ENCODE data around the gene RPL13A.

Gene RPL13A

DNA sequence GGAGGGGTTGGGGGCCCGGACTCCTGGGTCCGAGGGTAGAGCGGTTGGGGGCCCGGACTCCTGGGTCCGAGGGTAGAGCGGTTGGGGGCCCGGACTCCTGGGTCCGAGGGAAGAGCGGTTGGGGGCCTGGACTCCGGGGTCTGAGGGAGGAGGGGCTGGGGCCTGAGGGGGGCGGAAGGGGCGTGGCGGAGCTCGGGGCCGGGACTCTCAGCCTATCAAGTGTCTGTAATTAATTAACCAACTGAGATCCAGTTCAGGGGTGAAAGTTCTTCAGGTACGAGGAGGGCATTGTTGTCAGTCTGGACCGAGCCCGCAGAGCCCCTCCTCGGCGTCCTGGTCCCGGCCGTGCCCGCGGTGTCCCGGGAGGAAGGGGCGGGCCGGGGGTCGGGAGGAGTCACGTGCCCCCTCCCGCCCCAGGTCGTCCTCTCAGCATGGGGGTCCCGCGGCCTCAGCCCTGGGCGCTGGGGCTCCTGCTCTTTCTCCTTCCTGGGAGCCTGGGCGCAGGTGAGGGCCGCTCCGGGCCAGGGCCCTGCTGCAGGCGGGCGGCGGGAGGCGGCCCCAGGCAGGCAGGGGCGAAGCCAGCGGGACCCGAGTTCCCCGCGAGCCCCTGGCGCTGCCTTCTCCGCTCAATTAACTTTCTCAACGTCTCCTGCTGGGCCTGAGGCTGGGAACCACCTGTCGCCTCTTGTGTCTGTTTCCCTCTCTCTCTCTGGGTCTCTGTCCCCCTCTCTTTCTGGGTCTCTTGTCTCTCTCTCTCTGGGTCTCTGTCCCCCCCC, 25.8 kb downstream of the RPL13A start:
- Mint-ChIP-seq H3K4me3 (peak overlapping the region; percentile 85), H3K9me3 (no peaks in the 10 kb centered on the region), H3K27ac (ENCODE audit: low read depth) (peak overlapping the region; percentile 81), H3K27me3 (no peaks in the 10 kb centered on the region), H3K36me3 (ENCODE audit: insufficient read depth) (peaks cover 7% of the 10 kb centered on the region), H3K4me1 (peaks cover 31% of the 10 kb centered on the region)
- DNase-seq (ENCODE audit: low spot score in 2 of 2) = no peak
- ATAC-seq (replicated peaks; ENCODE audit: extremely low read depth, poor library complexity, severe bottlenecking) = peak; percentile 63

- DNase-seq (ENCODE audit: low spot score in 2 of 2) (no peak), ATAC-seq (replicated peaks; ENCODE audit: extremely low read depth, poor library complexity, severe bottlenecking) (no peak)
- peak overlapping the region; percentile 85 for H3K4me3 Mint-ChIP-seq
- H3K27me3 Mint-ChIP-seq = no peaks in the 10 kb centered on the region
- peaks cover 7% of the 10 kb centered on the region for H3K36me3 Mint-ChIP-seq (ENCODE audit: insufficient read depth)
- H3K4me1 Mint-ChIP-seq = peaks cover 31% of the 10 kb centered on the region
- H3K27ac Mint-ChIP-seq (ENCODE audit: low read depth) = peak overlapping the region; percentile 81
- H3K9me3 Mint-ChIP-seq = no peaks in the 10 kb centered on the region
These were observed 26.3 kb downstream of the RPL13A start for GRCh38 chr19:49513746-49514118.

DNA sequence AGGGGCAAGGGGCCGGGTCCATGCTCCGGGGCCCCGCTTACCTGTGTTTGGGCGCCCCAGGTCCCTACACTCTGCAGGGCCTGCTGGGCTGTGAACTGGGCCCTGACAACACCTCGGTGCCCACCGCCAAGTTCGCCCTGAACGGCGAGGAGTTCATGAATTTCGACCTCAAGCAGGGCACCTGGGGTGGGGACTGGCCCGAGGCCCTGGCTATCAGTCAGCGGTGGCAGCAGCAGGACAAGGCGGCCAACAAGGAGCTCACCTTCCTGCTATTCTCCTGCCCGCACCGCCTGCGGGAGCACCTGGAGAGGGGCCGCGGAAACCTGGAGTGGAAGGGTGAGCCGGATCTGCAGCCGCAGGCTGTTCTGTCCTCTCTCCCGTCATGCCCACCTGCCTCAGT, 26.7 kb downstream of the RPL13A start:
- H3K27me3 Mint-ChIP-seq = no peaks in the 10 kb centered on the region
- peaks cover 7% of the 10 kb centered on the region for H3K36me3 Mint-ChIP-seq (ENCODE audit: insufficient read depth)
- H3K9me3 Mint-ChIP-seq = no peaks in the 10 kb centered on the region
- peak overlapping the region; percentile 85 for H3K4me3 Mint-ChIP-seq
- H3K27ac Mint-ChIP-seq (ENCODE audit: low read depth) = peak overlapping the region; percentile 81
- ATAC-seq (replicated peaks; ENCODE audit: extremely low read depth, poor library complexity, severe bottlenecking) (no peak), DNase-seq (ENCODE audit: low spot score in 2 of 2) (no peak)
- H3K4me1 Mint-ChIP-seq = peaks cover 31% of the 10 kb centered on the region

GRCh38 chr19:49515767-49516166, 28.4 kb downstream of the RPL13A start:
- H3K4me3 Mint-ChIP-seq = peak overlapping the region; percentile 60
- DNase-seq (ENCODE audit: low spot score in 2 of 2) (no peak), ATAC-seq (replicated peaks; ENCODE audit: extremely low read depth, poor library complexity, severe bottlenecking) (no peak)
- peak overlapping the region; percentile 12 for H3K27ac Mint-ChIP-seq (ENCODE audit: low read depth)
- peaks cover 9% of the 10 kb centered on the region for H3K36me3 Mint-ChIP-seq (ENCODE audit: insufficient read depth)
- H3K9me3 Mint-ChIP-seq = no peaks in the 10 kb centered on the region
- H3K4me1 Mint-ChIP-seq = peaks cover 31% of the 10 kb centered on the region
- H3K27me3 Mint-ChIP-seq = no peaks in the 10 kb centered on the region

GRCh38 chr19:49518033-49518432, 30.6 kb downstream of the RPL13A start:
- H3K4me3 Mint-ChIP-seq = no peak overlapping the region
- H3K4me1 Mint-ChIP-seq = peaks cover 15% of the 10 kb centered on the region
- no peak overlapping the region for H3K27ac Mint-ChIP-seq (ENCODE audit: low read depth)
- DNase-seq (ENCODE audit: low spot score in 2 of 2) (no peak), ATAC-seq (replicated peaks; ENCODE audit: extremely low read depth, poor library complexity, severe bottlenecking) (no peak)
- no peaks in the 10 kb centered on the region for H3K9me3 Mint-ChIP-seq
- H3K36me3 Mint-ChIP-seq (ENCODE audit: insufficient read depth) = peaks cover 4% of the 10 kb centered on the region
- no peaks in the 10 kb centered on the region for H3K27me3 Mint-ChIP-seq

DNA sequence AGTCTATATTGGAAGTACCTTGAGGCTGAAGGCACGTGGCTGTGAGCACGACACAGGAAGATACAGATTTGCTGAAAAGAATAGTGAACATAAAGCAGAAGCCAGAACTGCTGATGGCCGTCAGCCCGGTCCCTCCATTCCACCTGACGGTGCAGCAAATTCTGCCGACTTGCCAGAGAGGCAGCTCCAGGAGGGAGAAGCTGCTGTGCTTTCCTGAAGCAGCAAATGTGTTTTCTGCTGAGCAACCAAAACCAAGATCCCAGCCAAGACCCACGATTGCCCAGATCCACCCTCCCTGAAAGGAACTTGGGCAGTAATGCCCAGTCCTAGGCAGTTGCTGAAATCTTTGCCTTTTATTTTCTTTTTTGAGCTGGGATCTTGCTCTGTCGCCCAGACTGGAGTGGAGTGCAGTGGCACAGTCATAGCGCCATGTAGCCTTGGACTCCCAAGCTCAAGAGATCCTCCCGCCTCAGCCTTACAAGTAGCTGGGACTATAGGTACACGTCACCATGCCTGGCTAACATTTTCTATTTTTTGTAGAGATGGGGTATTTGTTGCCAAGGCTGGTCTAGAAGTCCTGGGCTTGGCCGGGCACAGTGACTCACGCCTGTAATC, 33.4 kb downstream of the RPL13A start:
- Mint-ChIP-seq H3K9me3 (no peaks in the 10 kb centered on the region), H3K4me3 (no peak overlapping the region), H3K36me3 (ENCODE audit: insufficient read depth) (peaks cover 2% of the 10 kb centered on the region), H3K27me3 (no peaks in the 10 kb centered on the region), H3K27ac (ENCODE audit: low read depth) (no peak overlapping the region), H3K4me1 (peaks cover 11% of the 10 kb centered on the region)
- DNase-seq (ENCODE audit: low spot score in 2 of 2) (no peak), ATAC-seq (replicated peaks; ENCODE audit: extremely low read depth, poor library complexity, severe bottlenecking) (no peak)

- DNase-seq (ENCODE audit: low spot score in 2 of 2) (no peak), ATAC-seq (replicated peaks; ENCODE audit: extremely low read depth, poor library complexity, severe bottlenecking) (no peak)
- peaks cover 6% of the 10 kb centered on the region for H3K36me3 Mint-ChIP-seq (ENCODE audit: insufficient read depth)
- H3K4me1 Mint-ChIP-seq = peaks cover 22% of the 10 kb centered on the region
- H3K27ac Mint-ChIP-seq (ENCODE audit: low read depth) = peak overlapping the region; percentile 86
- H3K9me3 Mint-ChIP-seq = no peaks in the 10 kb centered on the region
- H3K4me3 Mint-ChIP-seq = no peak overlapping the region
- no peaks in the 10 kb centered on the region for H3K27me3 Mint-ChIP-seq
These were observed 37.5 kb downstream of the RPL13A start for GRCh38 chr19:49524812-49525455.

DNA sequence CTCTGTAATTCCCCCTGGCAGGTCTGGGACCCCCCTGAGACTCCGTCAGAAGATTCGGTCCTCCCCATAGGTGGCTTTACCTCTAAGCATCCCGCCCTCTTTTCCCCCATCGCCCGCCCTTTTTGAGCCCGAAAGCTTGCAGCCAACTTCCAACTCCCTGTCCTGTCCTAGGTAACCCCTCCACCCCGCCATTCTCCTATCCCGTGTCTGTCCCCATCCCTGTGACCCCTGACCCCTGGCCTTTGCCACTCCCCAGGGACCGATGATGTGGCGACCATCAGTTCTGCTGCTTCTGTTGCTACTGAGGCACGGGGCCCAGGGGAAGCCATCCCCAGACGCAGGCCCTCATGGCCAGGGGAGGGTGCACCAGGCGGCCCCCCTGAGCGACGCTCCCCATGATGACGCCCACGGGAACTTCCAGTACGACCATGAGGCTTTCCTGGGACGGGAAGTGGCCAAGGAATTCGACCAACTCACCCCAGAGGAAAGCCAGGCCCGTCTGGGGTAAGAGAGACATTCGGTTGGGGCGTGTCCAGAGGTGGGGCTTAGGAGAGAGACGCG, 40.9 kb downstream of the RPL13A start:
- ATAC-seq (replicated peaks; ENCODE audit: extremely low read depth, poor library complexity, severe bottlenecking) (no peak), DNase-seq (ENCODE audit: low spot score in 2 of 2) (no peak)
- peak overlapping the region; percentile 80 for H3K4me3 Mint-ChIP-seq
- peaks cover 27% of the 10 kb centered on the region for H3K4me1 Mint-ChIP-seq
- no peak overlapping the region for H3K27ac Mint-ChIP-seq (ENCODE audit: low read depth)
- H3K9me3 Mint-ChIP-seq = no peaks in the 10 kb centered on the region
- H3K36me3 Mint-ChIP-seq (ENCODE audit: insufficient read depth) = peaks cover 5% of the 10 kb centered on the region
- no peaks in the 10 kb centered on the region for H3K27me3 Mint-ChIP-seq

DNA sequence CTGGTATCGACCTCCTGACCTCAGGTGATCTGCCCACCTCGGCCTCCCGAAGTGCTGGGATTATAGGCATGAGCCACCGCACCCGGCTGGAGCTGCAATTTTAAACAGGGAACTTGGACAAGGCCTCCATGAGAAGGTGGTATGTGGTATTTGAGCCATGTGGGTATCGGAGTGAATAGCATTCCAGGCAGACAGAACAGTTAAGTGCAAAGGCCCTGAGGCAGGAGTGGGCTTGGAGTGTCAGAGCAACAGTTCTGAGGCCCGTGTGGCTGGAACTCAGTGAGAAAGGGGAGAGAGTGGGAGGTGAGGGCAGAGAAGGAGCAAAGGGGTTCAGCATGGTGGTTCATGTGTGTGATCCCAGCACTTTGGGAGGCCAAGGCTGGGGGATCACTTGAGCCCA, 43.3 kb downstream of the RPL13A start:
- Mint-ChIP-seq H3K4me3 (no peak overlapping the region), H3K9me3 (no peaks in the 10 kb centered on the region), H3K27me3 (no peaks in the 10 kb centered on the region), H3K36me3 (ENCODE audit: insufficient read depth) (peaks cover 5% of the 10 kb centered on the region), H3K4me1 (peaks cover 35% of the 10 kb centered on the region), H3K27ac (ENCODE audit: low read depth) (no peak overlapping the region)
- no peak for DNase-seq (ENCODE audit: low spot score in 2 of 2)
- ATAC-seq (replicated peaks; ENCODE audit: extremely low read depth, poor library complexity, severe bottlenecking) = no peak

DNA sequence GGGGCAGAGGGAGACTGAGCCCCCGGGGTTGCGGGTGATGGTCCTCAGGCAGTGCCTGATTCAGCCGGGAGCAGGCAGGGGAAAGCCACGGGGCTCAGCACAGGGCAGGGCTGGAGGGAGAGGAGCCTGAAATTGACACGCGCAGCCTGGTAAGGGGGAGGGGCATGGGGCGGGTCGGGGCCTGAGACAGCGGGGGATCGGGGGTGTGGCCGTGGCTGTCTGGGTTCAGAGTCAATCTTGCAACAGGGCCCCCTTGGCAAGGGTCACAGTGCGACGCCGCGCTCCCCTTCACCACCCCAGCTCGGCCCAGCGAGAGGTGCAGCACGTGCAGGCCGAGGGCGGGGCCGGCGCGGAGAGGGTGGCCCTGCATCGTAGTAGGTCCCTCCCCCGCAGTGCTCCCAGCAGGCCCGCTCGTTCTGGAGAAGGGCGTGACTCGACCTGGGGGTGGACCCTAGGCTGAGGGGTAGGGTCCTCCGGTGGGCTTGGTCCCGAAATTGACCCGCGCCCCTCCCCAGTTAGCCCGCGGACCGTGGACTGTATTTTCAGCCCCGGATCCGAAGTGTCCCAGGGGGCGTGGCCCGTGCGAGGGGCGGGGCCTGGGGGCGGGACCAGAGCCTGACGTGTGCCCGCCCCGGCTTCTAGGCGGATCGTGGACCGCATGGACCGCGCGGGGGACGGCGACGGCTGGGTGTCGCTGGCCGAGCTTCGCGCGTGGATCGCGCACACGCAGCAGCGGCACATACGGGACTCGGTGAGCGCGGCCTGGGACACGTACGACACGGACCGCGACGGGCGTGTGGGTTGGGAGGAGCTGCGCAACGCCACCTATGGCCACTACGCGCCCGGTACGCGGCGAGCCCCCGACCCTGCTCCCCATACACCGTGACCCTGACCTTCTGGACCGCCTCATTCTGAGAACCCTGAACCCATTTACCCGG, 46.4 kb downstream of the RPL13A start:
- no peaks in the 10 kb centered on the region for H3K9me3 Mint-ChIP-seq
- peak overlapping the region; percentile 85 for H3K4me3 Mint-ChIP-seq
- H3K36me3 Mint-ChIP-seq (ENCODE audit: insufficient read depth) = no peaks in the 10 kb centered on the region
- DNase-seq (ENCODE audit: low spot score in 2 of 2) (peak; percentile 76 to 80), ATAC-seq (replicated peaks; ENCODE audit: extremely low read depth, poor library complexity, severe bottlenecking) (peak; percentile 94)
- no peaks in the 10 kb centered on the region for H3K27me3 Mint-ChIP-seq
- H3K27ac Mint-ChIP-seq (ENCODE audit: low read depth) = peak overlapping the region; percentile 4
- peaks cover 19% of the 10 kb centered on the region for H3K4me1 Mint-ChIP-seq

GRCh38 chr19:49534632-49535385, 47.4 kb downstream of the RPL13A start:
- no peaks in the 10 kb centered on the region for H3K9me3 Mint-ChIP-seq
- no peaks in the 10 kb centered on the region for H3K36me3 Mint-ChIP-seq (ENCODE audit: insufficient read depth)
- H3K27me3 Mint-ChIP-seq = no peaks in the 10 kb centered on the region
- peak overlapping the region; percentile 4 for H3K27ac Mint-ChIP-seq (ENCODE audit: low read depth)
- no peak for DNase-seq (ENCODE audit: low spot score in 2 of 2)
- H3K4me3 Mint-ChIP-seq = peak overlapping the region; percentile 85
- ATAC-seq (replicated peaks; ENCODE audit: extremely low read depth, poor library complexity, severe bottlenecking) = no peak
- peaks cover 19% of the 10 kb centered on the region for H3K4me1 Mint-ChIP-seq
